LoVo (cell line): ENCODE results near the gene NRP2.

Experiments
- DNase-seq: peaks from one replicate; pipeline ENCODE4 v3.0.0-alpha.2; 2016; ENCODE audit warnings: low spot score

The NRP2 gene

DNA sequence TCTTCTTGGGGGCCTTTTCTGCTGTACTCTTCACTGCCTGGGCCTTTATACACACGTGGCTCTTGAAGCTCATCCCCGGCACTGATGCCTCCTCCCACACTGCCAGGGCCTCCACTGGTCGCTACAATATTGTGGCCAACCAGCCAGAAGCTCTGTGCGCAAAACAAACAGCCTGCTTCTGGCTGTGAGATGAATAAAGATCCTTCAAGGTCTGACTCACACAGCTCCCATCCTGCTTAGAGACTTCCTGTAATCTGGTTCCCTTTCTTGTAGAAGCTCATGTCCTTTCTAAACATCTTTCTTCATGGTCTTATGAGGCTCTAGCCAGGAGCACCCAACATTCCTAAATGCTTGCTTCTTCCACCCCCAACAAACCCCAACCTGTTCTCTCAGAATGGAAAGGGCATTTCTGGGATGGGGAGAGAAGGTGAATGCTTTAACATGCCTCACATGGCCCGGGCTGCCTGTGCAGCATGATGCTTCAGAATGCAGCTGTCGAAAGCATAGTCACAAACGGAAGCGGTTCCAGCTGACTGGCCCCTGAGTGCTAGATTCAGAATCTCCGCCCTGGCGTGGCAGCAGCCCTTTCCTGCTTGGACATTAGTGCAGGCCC, 24.6 kb downstream of the NRP2 start:
- no peak for DNase-seq

DNA sequence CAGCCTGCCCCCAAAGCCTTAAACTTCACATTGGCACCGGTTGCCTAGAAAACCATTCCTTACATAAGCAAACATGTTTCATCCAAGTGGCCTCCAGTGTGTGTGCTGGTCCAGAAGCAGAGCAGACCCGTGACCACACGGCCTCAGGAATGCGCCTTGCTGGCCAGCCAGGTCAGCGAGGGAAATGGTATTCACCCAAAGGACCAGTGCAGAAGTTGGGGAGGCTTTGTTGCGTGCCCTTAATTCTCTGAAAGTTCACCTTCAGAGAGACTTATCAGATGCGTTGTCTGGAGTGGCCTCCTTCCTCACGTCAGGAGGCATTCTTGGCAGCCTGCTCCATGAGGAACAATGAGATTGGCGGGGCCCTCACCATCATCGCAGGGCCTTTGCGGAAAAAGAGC, 25.9 kb downstream of the NRP2 start:
- no peak for DNase-seq

DNA sequence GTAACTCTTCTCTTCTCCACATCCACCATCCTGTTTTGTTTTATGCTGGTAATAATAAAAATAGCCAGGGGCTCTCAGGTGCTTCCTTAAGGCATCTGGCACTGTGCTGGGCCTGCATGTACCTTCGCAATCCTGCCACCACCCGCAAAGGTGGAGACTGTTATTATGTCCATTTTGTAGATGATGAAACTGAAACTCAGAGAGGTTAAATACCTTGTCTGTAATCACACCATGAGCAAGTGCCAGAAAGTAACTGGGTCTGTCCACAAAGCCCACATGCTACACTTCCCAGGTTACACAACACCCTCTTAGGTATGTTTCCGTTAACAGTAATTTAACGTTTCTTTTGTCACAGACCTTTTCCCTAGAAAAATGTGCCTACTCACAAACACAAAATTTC, 27.0 kb downstream of the NRP2 start:
- no peak for DNase-seq

GRCh38 chr2:205712508-205712907, 30.2 kb downstream of the NRP2 start:
- DNase-seq: no peak

- DNase-seq: no peak
Measured at GRCh38 chr2:205713086-205713485, 30.8 kb downstream of the NRP2 start.

DNA sequence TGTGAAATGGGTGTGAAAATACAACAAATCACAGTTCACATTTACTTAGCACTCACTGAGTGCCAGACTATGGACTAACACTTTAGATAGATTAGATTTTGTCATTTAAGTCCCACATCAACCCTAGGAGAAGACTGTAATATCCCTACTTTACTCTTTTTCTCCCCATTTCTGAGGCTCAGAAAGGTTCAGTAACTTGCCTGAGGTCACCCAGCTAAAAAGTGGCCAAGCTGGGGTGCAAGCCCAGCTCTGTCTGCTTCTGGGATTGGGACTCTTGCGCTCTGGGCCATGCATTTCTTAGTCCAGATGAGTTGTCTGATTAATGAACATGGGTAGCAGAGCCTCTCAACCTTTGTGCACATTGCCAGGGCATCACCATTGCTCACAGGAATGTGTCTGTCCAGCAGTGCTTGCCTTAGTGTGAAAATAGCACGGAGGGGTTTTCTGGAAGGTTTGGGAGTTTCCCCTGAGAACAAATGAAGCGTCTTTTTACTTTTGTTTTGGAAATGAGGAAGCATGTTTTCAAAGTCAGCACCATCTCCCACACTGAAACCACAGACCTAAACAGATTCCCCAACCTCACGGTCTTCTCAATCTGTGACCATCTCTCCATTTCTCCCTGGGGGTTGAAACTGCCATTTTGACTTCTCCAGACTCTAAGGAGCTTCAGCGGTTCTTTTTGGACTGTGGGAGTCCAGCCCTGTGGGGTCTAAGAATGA, 31.9 kb downstream of the NRP2 start:
- DNase-seq: no peak

DNA sequence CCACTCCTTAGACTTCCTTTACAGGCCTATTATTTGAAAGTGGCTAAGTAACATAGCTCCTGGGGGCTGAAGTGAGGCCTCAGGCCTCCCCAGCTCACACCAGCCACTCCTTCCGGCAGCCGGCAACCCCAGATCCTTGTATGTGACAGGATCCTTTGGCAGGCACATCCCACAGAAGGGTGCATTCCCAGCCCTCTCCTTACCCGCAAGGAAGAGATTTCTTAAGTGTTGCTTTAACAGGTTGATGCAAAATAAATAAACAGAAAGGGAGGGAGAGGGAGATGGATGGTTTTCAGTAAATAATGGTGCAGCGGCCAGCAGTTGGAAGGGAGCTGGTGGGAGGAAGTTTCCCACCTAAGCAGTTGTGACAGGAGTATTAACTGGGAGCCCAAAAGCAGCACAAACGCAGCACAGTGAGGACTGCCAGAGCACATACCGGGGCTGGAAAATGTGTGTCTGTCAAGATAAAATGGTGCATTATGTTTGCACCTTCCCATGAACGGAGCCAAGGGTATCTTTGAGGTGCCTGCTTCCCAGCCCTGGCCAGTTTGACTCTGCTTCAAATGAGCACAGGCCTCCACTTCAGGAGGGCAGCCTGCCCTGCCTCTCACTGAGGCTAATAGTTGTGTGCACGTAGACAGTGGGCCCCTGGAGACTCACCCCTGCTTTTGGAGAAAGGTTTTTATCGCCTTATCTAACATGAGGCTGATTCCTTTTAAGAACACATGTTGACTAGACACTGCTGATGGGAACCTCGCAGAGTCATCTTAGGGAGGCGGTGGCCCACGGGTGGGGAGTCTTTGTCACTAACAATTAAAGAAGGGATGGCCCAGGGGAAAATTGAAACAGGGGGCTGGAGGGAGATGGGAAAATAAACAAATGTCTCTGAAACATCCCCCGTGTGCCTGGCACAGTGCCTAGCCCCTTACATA, 32.8 kb downstream of the NRP2 start:
- no peak for DNase-seq

DNA sequence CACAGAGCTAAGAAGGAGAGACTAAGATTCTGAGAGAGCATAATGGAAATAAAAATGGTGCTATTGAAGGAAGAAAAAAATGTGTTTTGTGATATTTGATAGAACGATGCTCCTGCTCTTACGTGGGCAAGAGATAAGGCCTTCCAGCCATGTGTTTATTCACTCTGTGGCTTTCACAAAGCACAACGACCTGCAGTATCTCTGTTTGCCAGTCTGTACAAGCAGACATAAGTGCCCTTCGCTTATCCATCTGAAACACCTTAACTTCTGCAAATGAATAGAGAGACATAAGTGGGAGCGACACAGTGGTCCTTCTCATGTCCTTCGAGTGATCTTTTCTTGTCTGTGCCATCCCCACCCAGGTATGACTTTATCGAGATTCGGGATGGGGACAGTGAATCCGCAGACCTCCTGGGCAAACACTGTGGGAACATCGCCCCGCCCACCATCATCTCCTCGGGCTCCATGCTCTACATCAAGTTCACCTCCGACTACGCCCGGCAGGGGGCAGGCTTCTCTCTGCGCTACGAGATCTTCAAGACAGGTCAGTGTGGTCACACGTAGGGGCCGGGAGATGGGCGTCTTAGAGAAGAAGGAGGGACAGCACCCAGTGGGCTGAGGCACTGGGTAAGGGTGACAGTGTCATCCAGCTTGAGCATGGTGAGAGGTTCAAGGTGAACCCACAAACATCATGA, 33.7 kb downstream of the NRP2 start:
- peak; percentile 45 for DNase-seq

DNA sequence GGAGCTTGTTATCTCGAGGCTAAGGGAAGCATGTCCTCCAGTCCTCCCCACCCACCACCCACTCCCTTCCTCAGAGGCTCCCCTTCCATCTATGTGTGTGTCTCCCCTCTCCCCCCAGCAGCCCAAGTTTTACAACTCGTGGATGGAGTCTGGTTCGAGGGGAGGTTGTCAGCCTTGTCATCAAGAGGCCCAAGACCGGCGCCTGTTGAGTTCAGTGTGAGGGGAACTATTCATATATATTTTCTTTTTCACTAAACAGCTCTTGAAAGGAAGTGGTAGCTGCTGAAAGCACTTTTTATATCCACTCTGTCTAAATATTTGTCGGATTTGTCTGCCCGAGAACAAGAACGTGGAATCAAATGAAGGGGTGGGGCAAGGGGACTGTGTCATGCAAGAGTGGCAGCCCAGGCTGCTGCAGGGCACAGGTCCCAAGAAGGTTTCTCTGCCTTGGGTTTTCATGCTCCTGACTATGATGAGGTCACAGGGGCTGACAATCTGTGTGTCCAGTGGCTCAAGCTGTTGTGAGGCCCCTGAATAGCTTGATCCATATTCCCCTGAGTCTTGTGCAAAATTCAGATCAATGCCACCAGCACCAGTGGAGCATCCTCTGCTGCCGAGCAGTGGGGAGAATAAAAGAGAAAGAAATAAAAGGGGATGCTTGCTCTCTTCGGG, 35.0 kb downstream of the NRP2 start:
- DNase-seq: no peak

DNA sequence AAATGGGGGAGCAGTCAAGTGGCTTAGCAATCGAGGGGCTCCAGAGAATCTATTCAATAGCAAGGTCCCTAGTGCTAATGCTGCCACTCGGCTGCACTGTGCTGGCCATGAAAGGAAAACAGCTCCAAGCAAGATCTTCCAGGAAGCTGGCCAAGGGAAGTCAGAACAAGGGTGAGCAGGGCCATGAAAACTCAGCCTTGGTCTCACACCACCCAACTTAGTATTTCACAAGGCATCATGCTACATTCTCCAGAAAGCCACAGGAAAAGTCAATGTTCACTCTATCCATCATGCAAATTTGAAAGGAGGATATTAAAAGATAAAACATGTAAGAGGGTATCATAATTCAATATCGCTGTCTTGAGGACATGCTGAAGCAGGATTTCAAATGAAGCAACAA, 35.7 kb downstream of the NRP2 start:
- no peak for DNase-seq

GRCh38 chr2:205719847-205720246, 37.5 kb downstream of the NRP2 start:
- no peak for DNase-seq

GRCh38 chr2:205720451-205720902, 38.2 kb downstream of the NRP2 start:
- no peak for DNase-seq

DNA sequence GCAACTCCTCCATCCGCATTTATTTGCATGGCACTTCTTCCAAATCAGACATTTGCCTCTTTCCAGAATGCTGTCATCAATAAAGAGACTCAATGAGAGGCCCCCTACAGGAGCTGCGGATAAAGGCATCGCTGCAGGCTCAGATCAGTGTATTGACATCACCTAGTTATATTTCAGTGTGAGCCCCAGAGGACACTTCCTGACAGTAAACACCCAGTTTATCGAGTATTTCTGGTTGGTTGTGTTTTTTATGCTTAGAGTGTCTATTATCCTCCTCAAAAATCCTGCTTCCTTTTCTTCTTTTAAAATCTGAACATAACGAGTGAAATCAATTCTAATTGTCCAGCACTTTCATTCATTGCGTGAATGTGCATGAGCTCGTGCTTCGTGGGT, 38.8 kb downstream of the NRP2 start:
- no peak for DNase-seq

DNA sequence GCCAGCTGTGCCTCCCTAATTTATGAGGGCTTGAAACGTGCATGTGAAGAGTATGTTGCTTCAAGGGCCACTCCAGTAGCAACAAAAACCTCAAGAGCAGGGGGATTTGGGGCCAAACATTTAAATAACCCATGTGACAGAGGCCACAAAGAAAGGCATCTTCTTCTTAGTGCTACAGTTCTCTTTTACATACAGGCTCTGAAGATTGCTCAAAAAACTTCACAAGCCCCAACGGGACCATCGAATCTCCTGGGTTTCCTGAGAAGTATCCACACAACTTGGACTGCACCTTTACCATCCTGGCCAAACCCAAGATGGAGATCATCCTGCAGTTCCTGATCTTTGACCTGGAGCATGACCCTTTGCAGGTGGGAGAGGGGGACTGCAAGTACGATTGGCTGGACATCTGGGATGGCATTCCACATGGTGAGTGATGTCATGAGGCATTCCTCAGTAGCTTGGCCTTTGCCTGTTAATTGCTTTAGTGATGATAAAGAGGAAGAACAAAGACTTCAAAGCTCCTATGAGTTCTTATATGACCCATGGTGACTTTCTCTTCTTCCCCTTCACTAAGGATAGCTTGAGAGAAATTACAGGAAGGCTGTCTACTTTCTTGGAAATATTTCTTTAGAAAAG, 40.1 kb downstream of the NRP2 start:
- DNase-seq: no peak

- DNase-seq: no peak
Measured at GRCh38 chr2:205723179-205723578, 40.9 kb downstream of the NRP2 start.

- no peak for DNase-seq
Measured at GRCh38 chr2:205725059-205725458, 42.8 kb downstream of the NRP2 start.

GRCh38 chr2:205726506-205726905, 44.2 kb downstream of the NRP2 start:
- DNase-seq: no peak

GRCh38 chr2:205727174-205727573, 44.9 kb downstream of the NRP2 start:
- DNase-seq: no peak

GRCh38 chr2:205728366-205728765, 46.1 kb downstream of the NRP2 start:
- DNase-seq: no peak

DNA sequence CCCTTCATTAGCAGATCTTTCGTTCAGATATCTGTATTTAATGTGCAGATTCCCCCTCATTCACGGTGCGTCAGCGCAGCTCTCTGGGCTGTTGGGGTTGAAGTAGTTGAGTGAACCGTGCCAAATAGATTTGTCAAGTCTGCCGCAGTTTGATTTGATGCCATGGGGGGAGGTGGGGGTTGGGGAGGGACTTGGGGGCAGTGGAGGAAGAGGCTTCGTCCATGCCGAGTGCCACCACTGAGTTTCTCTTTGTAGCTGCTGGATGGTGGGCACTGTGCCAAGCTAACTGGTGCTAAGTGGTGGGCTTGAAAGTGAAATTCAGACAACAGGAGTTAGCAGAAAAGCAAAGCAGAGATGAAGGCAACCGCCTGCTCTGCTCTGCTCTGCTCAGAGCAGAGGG, 47.9 kb downstream of the NRP2 start:
- no peak for DNase-seq
